Liver (tissue), 9 donors: Measurements from ENCODE around the gene ARMH3. TPM values are rescaled to one million over a fixed set of nuclear protein-coding genes. Genes with fewer than 3 reads are reported as not detected.

ENCODE experiments used
- DNase-seq: peaks from one replicate; pipeline ENCODE4 v3.0.0-alpha.2; 2017; ENCODE audit warnings: low spot score
- H3K27ac ChIP-seq, 2 donors: one replicate each; pipeline ENCODE4 v1.7.0; 2013; ENCODE audit warnings: inconsistent platforms in 2 of 2, low read length in 2 of 2, control low read depth in 1 of 2, low read depth in 1 of 2, mild to moderate bottlenecking in 1 of 2
- H3K27me3 ChIP-seq, 4 donors: one replicate each; pipeline versions ENCODE4 v1.6.1 to v1.7.0; 2013; ENCODE audit warnings: low read length in 3 of 4, inconsistent platforms in 1 of 4, mild to moderate bottlenecking in 1 of 4, moderate library complexity in 1 of 4; ENCODE audit not compliant: control insufficient read depth in 4 of 4, insufficient read depth in 4 of 4
- H3K36me3 ChIP-seq, 4 donors: one replicate each; pipeline versions ENCODE4 v1.6.1 to v1.7.0; 2013; ENCODE audit warnings: low read length in 3 of 4, mild to moderate bottlenecking in 3 of 4, low read depth in 1 of 4, moderate library complexity in 1 of 4; ENCODE audit not compliant: control insufficient read depth in 4 of 4, insufficient read depth in 3 of 4
- H3K4me1 ChIP-seq, 4 donors: one replicate each; pipeline versions ENCODE4 v1.6.1 to v1.7.0; 2013; ENCODE audit warnings: low read length in 3 of 4, mild to moderate bottlenecking in 3 of 4, moderate library complexity in 1 of 4; ENCODE audit not compliant: control insufficient read depth in 4 of 4, insufficient read depth in 4 of 4
- H3K4me3 ChIP-seq, 3 donors: one replicate each; pipeline versions ENCODE4 v1.6.1 to v1.7.0; 2013; ENCODE audit warnings: low read length in 3 of 3, control low read depth in 1 of 3, low read depth in 1 of 3, mild to moderate bottlenecking in 1 of 3
- H3K9ac ChIP-seq, 2 donors: one replicate each; pipeline ENCODE4 v1.7.0; 2013; ENCODE audit warnings: low read length in 2 of 2, mild to moderate bottlenecking in 2 of 2, moderate library complexity in 2 of 2, control low read depth in 1 of 2, low read depth in 1 of 2
- H3K9me3 ChIP-seq, 4 donors: one replicate each; pipeline versions ENCODE4 v1.6.1 to v1.7.0; 2013; ENCODE audit warnings: low read length in 3 of 4; ENCODE audit not compliant: control insufficient read depth in 4 of 4
- EGR1 ChIP-seq, 2 donors: IDR thresholded peaks; 2 replicates each; pipeline ENCODE4 v1.6.1; 2016 to 2018; ENCODE audit warnings: antibody characterized with exemption in 2 of 2, low read depth in 2 of 2
- FOXA1 ChIP-seq: IDR thresholded peaks from 2 replicates; pipeline ENCODE4 v1.6.1; 2016; ENCODE audit warnings: antibody characterized with exemption
- FOXA2 ChIP-seq: IDR thresholded peaks from 2 replicates; pipeline ENCODE4 v1.6.1; 2016; ENCODE audit warnings: antibody characterized with exemption
- GABPA ChIP-seq, 2 donors: IDR thresholded peaks in 1 of 2; conservative IDR thresholded peaks in 1 of 2; 2 replicates each; pipeline ENCODE4 v1.6.1; 2016; ENCODE audit warnings: antibody characterized with exemption in 2 of 2, mild to moderate bottlenecking in 1 of 2, moderate library complexity in 1 of 2
- HNF4A ChIP-seq, 2 donors: conservative IDR thresholded peaks; 2 replicates each; pipeline ENCODE4 v1.6.1; 2016; ENCODE audit warnings: antibody characterized with exemption in 2 of 2, mild to moderate bottlenecking in 2 of 2
- HNF4G ChIP-seq: IDR thresholded peaks from 2 replicates; pipeline ENCODE4 v1.6.1; 2016; ENCODE audit warnings: antibody characterized with exemption
- JUND ChIP-seq, 2 donors: IDR thresholded peaks; 2 replicates each; pipeline ENCODE4 v1.6.1; 2016; ENCODE audit warnings: antibody characterized with exemption in 2 of 2
- NR2F2 ChIP-seq: IDR thresholded peaks from 2 replicates; pipeline ENCODE4 v1.6.1; 2016; ENCODE audit warnings: antibody characterized with exemption
- RAD21 ChIP-seq, 2 donors: IDR thresholded peaks; 2 replicates each; pipeline ENCODE4 v1.6.1; 2016; ENCODE audit warnings: antibody characterized with exemption in 2 of 2, mild to moderate bottlenecking in 2 of 2
- RXRA ChIP-seq, 2 donors: IDR thresholded peaks; 2 replicates each; pipeline ENCODE4 v1.6.1; 2017 to 2018; ENCODE audit warnings: antibody characterized with exemption in 2 of 2, mild to moderate bottlenecking in 1 of 2
- SP1 ChIP-seq: IDR thresholded peaks from 2 replicates; pipeline ENCODE4 v1.6.1; 2018; ENCODE audit warnings: antibody characterized with exemption, mild to moderate bottlenecking
- TAF1 ChIP-seq: conservative IDR thresholded peaks from 2 replicates; pipeline ENCODE4 v1.6.1; 2016; ENCODE audit warnings: antibody characterized with exemption, mild to moderate bottlenecking
- YY1 ChIP-seq: IDR thresholded peaks from 2 replicates; pipeline ENCODE4 v1.6.1; 2016; ENCODE audit warnings: antibody characterized with exemption, mild to moderate bottlenecking
- WGBS: extraction: QIAGEN DNeasy Blood & Tissue Kit; methylation state at CpG from one replicate; pipeline ENCODE4 v1.1.7; 2013; 5-methylcytosine and 5-hydroxymethylcytosine counted together
- polyA plus RNA-seq, 2 donors: library from polyadenylated mRNA; stranded (reverse) in 1 of 2; unstranded in 1 of 2; fragments of 200-250 nt in 1 of 2; fragments of >200 nt in 1 of 2; fragmentation: Nextera tagmentation in 1 of 2; extraction: Ambion mirVana in 1 of 2; gene quantifications; one replicate each; pipeline versions ENCODE4 v1.2.1 to v1.2.3, GENCODE V29; 2013 to 2015
- total RNA-seq, 2 donors: library from RNA; depleted of rRNA; stranded (reverse); fragments of >200 nt; gene quantifications; one replicate each; pipeline ENCODE4 v1.2.3, GENCODE V29; 2014
- TF ChIP-seq, protein P1 (sequence below): IDR thresholded peaks from 2 replicates; pipeline ENCODE4 v1.6.1; 2016; ENCODE audit warnings: antibody characterized with exemption
- TF ChIP-seq, protein P2 (sequence below): IDR thresholded peaks from 2 replicates; pipeline ENCODE4 v1.6.1; 2016; ENCODE audit warnings: antibody characterized with exemption, mild to moderate bottlenecking
- TF ChIP-seq, protein P3 (sequence below): IDR thresholded peaks from 2 replicates; pipeline ENCODE4 v1.6.1; 2016; ENCODE audit warnings: antibody characterized with exemption
- TF ChIP-seq, protein P4 (sequence below): IDR thresholded peaks from 2 replicates; pipeline ENCODE4 v1.6.1; 2016; ENCODE audit warnings: antibody characterized with exemption
- TF ChIP-seq, protein P5 (sequence below): fragments of 150-350 bp; IDR thresholded peaks from 2 replicates; pipeline ENCODE4 v1.5.1; 2017; ENCODE audit warnings: improper control_type of control experiment, low read depth, low read length; ENCODE audit not compliant: missing input control
- donor health status: healthy.
- donor health status: healthy.
- donor health status: healthy.
- donor health status: healthy.
- donor health status: healthy.

The ARMH3 gene
- total and polyA plus RNA-seq, 4 donors, result 5.3 to 14.9 (median 9.2) TPM

DNA sequence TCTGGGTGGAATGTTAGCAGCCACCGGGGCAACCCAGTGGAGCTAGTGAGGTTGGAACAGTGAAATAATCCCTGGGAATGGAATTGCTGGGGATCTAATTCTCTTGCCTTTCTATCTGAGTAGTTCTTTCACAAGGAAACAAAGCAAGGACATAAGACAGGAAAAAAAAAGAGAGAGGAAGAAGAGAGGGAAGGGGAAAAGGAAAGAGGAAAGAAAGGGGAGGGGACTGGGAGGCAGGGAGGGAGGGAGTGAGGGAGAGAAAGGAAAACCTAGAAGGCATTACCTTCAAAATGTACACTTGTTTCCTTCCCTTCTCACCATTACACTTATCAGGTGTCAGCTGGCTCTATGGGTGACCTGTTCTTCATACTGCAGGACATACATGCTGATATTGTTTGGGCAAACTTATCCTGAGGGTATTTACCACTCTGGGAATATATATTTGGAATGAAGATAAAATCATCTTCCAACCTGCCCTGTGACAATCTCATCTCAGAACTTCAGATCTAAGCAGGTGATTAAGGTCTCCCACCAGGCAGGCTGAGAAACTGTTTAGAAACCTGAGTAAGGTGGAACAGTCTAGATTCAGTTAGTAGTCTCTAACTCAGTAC lies 162.4 kb downstream of the ARMH3 start:
- Histone ChIP-seq H3K4me3 (no peak overlapping the region), H3K27ac (no peak overlapping the region), H3K9ac (no peak overlapping the region), H3K9me3 (no peaks in the 10 kb centered on the region), H3K4me1 (peaks cover 0 to 13% (median 2%) of the 10 kb centered on the region in 4 donors), H3K27me3 (no peaks in the 10 kb centered on the region), H3K36me3 (no peaks in the 10 kb centered on the region)
- 99% methylated on average over 1 of the region's 1 CpG for WGBS
- no peak for DNase-seq
- TF ChIP-seq, protein P1, sequence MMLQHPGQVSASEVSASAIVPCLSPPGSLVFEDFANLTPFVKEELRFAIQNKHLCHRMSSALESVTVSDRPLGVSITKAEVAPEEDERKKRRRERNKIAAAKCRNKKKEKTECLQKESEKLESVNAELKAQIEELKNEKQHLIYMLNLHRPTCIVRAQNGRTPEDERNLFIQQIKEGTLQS, result no peak
- no peak for TF ChIP-seq EGR1 (IDR thresholded peaks at IDR 0.05; ENCODE audit: low read depth in 2 of 2)
- TF ChIP-seq RAD21 (IDR thresholded peaks at IDR 0.05), result no peak
- no peak for TF ChIP-seq RXRA (IDR thresholded peaks at IDR 0.05)
- no peak for TF ChIP-seq TAF1
- no peak for TF ChIP-seq SP1
- TF ChIP-seq, protein P2, sequence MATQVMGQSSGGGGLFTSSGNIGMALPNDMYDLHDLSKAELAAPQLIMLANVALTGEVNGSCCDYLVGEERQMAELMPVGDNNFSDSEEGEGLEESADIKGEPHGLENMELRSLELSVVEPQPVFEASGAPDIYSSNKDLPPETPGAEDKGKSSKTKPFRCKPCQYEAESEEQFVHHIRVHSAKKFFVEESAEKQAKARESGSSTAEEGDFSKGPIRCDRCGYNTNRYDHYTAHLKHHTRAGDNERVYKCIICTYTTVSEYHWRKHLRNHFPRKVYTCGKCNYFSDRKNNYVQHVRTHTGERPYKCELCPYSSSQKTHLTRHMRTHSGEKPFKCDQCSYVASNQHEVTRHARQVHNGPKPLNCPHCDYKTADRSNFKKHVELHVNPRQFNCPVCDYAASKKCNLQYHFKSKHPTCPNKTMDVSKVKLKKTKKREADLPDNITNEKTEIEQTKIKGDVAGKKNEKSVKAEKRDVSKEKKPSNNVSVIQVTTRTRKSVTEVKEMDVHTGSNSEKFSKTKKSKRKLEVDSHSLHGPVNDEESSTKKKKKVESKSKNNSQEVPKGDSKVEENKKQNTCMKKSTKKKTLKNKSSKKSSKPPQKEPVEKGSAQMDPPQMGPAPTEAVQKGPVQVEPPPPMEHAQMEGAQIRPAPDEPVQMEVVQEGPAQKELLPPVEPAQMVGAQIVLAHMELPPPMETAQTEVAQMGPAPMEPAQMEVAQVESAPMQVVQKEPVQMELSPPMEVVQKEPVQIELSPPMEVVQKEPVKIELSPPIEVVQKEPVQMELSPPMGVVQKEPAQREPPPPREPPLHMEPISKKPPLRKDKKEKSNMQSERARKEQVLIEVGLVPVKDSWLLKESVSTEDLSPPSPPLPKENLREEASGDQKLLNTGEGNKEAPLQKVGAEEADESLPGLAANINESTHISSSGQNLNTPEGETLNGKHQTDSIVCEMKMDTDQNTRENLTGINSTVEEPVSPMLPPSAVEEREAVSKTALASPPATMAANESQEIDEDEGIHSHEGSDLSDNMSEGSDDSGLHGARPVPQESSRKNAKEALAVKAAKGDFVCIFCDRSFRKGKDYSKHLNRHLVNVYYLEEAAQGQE, result no peak
- no peak for TF ChIP-seq NR2F2
- TF ChIP-seq, protein P3, sequence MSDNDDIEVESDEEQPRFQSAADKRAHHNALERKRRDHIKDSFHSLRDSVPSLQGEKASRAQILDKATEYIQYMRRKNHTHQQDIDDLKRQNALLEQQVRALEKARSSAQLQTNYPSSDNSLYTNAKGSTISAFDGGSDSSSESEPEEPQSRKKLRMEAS, result no peak
- no peak for TF ChIP-seq FOXA2
- TF ChIP-seq YY1, result no peak
- TF ChIP-seq, protein P4, sequence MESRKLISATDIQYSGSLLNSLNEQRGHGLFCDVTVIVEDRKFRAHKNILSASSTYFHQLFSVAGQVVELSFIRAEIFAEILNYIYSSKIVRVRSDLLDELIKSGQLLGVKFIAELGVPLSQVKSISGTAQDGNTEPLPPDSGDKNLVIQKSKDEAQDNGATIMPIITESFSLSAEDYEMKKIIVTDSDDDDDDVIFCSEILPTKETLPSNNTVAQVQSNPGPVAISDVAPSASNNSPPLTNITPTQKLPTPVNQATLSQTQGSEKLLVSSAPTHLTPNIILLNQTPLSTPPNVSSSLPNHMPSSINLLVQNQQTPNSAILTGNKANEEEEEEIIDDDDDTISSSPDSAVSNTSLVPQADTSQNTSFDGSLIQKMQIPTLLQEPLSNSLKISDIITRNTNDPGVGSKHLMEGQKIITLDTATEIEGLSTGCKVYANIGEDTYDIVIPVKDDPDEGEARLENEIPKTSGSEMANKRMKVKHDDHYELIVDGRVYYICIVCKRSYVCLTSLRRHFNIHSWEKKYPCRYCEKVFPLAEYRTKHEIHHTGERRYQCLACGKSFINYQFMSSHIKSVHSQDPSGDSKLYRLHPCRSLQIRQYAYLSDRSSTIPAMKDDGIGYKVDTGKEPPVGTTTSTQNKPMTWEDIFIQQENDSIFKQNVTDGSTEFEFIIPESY, result no peak
- no peak for TF ChIP-seq HNF4A (conservative IDR thresholded peaks at IDR 0.05)
- TF ChIP-seq GABPA (IDR thresholded peaks at IDR 0.05 in 1 of 2, conservative IDR thresholded peaks at IDR 0.05 in 1 of 2), result no peak
- TF ChIP-seq FOXA1, result no peak
- TF ChIP-seq, protein P5, sequence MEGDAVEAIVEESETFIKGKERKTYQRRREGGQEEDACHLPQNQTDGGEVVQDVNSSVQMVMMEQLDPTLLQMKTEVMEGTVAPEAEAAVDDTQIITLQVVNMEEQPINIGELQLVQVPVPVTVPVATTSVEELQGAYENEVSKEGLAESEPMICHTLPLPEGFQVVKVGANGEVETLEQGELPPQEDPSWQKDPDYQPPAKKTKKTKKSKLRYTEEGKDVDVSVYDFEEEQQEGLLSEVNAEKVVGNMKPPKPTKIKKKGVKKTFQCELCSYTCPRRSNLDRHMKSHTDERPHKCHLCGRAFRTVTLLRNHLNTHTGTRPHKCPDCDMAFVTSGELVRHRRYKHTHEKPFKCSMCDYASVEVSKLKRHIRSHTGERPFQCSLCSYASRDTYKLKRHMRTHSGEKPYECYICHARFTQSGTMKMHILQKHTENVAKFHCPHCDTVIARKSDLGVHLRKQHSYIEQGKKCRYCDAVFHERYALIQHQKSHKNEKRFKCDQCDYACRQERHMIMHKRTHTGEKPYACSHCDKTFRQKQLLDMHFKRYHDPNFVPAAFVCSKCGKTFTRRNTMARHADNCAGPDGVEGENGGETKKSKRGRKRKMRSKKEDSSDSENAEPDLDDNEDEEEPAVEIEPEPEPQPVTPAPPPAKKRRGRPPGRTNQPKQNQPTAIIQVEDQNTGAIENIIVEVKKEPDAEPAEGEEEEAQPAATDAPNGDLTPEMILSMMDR, result no peak
- TF ChIP-seq JUND (IDR thresholded peaks at IDR 0.05), result no peak
- TF ChIP-seq HNF4G, result no peak
